ENCODE results near the gene SDK1. TPM values are rescaled to one million over a fixed set of nuclear protein-coding genes. Genes with fewer than 3 reads are reported as not detected.

Gene SDK1
- polyA plus RNA-seq, 2 of the 4 experiments (the other 2 are of a cell fraction), result 0.12 to 0.28 TPM

- no peak for FAIRE-seq
- no peak overlapping the region for H3K4me3 ChIP-seq
- H3K27ac ChIP-seq, result no peak overlapping the region
- ATAC-seq, result no peak
- DNase-seq (ENCODE audit: low read depth in 1 of 2, low spot score in 1 of 2), result no peak
- POLR2A ChIA-PET, result no interaction called here
- TF ChIP-seq ESRRA (IDR thresholded peaks at IDR 0.05; ENCODE audit: borderline replicate concordance, low read length) (no peak), FOSL2 (IDR thresholded peaks at IDR 0.05) (no peak), FOSL2 (CRISPR knock-in tag; IDR thresholded peaks at IDR 0.05) (no peak), HOXA7 (CRISPR knock-in tag; IDR thresholded peaks at IDR 0.05) (no peak), USF2 (IDR thresholded peaks at IDR 0.05) (no peak), ZNF302 (CRISPR knock-in tag; IDR thresholded peaks at IDR 0.05) (no peak), GATA3 (IDR thresholded peaks at IDR 0.05; ENCODE audit: borderline replicate concordance) (no peak), SREBF2 (IDR thresholded peaks at IDR 0.05) (no peak)
- H3K4me2 ChIP-seq, result no peak overlapping the region
- WGBS (ENCODE audit: missing lambda C conversion rate), result 64% methylated on average over 6 of the region's 6 CpGs
- CTCF ChIA-PET, result no interaction called here
- no peaks in the 10 kb centered on the region for H3K9me3 ChIP-seq
- H3K4me1 ChIP-seq, result no peaks in the 10 kb centered on the region
These were observed 583.5 kb downstream of the SDK1 start for GRCh38 chr7:3884543-3884942.

- H3K4me2 ChIP-seq, result no peak overlapping the region
- no peak overlapping the region for H3K27ac ChIP-seq
- no peak for FAIRE-seq
- no peak overlapping the region for H3K4me3 ChIP-seq
- ChIA-PET POLR2A (no interaction called here), CTCF (interaction anchor here (1.0 kb wide), 2 partner anchors 9 to 115 kb away, joined by 3 to 5 read pairs; no protein-coding TSS in a partner anchor)
- no peak for DNase-seq (ENCODE audit: low read depth in 1 of 2, low spot score in 1 of 2)
- no peaks in the 10 kb centered on the region for H3K9me3 ChIP-seq
- no peak for ATAC-seq
- WGBS (ENCODE audit: missing lambda C conversion rate), result 19% methylated on average over 4 of the region's 4 CpGs
- TF ChIP-seq NPAS2 (CRISPR knock-in tag; IDR thresholded peaks at IDR 0.05; ENCODE audit: borderline replicate concordance) (no peak), KDM5A (IDR thresholded peaks at IDR 0.05) (no peak)
- no peaks in the 10 kb centered on the region for H3K4me1 ChIP-seq
These were observed 586.1 kb downstream of the SDK1 start for GRCh38 chr7:3887096-3887690.

- Histone ChIP-seq H3K9me3 (no peaks in the 10 kb centered on the region), H3K4me2 (no peak overlapping the region), H3K27ac (no peak overlapping the region), H3K4me3 (no peak overlapping the region), H3K4me1 (no peaks in the 10 kb centered on the region)
- CTCF ChIA-PET, result no interaction called here
- DNase-seq (ENCODE audit: low read depth in 1 of 2, low spot score in 1 of 2) (no peak), FAIRE-seq (no peak), ATAC-seq (no peak)
- TF ChIP-seq RNF2 (IDR thresholded peaks at IDR 0.05; ENCODE audit: borderline replicate concordance, low read depth), result no peak
- no peak for TF ChIP-seq MAX (IDR thresholded peaks at IDR 0.05)
- no peak for TF ChIP-seq TFCP2L1 (CRISPR knock-in tag; IDR thresholded peaks at IDR 0.05)
- TF ChIP-seq CEBPB (IDR thresholded peaks at IDR 0.05), result no peak
- no peak for TF ChIP-seq BCL3 (IDR thresholded peaks at IDR 0.05)
- no peak for TF ChIP-seq USF2 (IDR thresholded peaks at IDR 0.05)
- no peak for TF ChIP-seq CBX8 (IDR thresholded peaks at IDR 0.05)
- no peak for TF ChIP-seq POLR2A (IDR thresholded peaks at IDR 0.05; ENCODE audit: low read length)
- no peak for TF ChIP-seq NPAS2 (CRISPR knock-in tag; IDR thresholded peaks at IDR 0.05; ENCODE audit: borderline replicate concordance)
- no peak for TF ChIP-seq ESRRA (IDR thresholded peaks at IDR 0.05; ENCODE audit: borderline replicate concordance, low read length)
- no peak for TF ChIP-seq REST (IDR thresholded peaks at IDR 0.05)
- POLR2A ChIA-PET, result no interaction called here
- 49% methylated on average over 8 of the region's 8 CpGs for WGBS (ENCODE audit: missing lambda C conversion rate)
These were observed 587.0 kb downstream of the SDK1 start for GRCh38 chr7:3888096-3888495.

All from A549 (cell line).